ENCODE results near the gene PBX1. TPM values are rescaled to one million over a fixed set of nuclear protein-coding genes. Genes with fewer than 3 reads are reported as not detected.

Gene PBX1
- total and polyA plus RNA-seq, 4 donors: 81.7 to 118 (median 98.2) TPM

GRCh38 chr1:164682570-164682969, 123.6 kb downstream of the PBX1 start:
- H3K4me1 ChIP-seq (ENCODE audit: control insufficient read depth, insufficient read depth, low read length): no peaks in the 10 kb centered on the region
- DNase-seq (ENCODE audit: low read depth in 4 of 6, low spot score in 6 of 6): no peak
- no peak overlapping the region for H3K4me3 ChIP-seq (ENCODE audit: low read depth, low read length)
- H3K36me3 ChIP-seq (ENCODE audit: control insufficient read depth, insufficient read depth, low read length): no peaks in the 10 kb centered on the region
- WGBS (ENCODE audit: insufficient coverage): 96% methylated on average over 4 of the region's 6 CpGs
- H3K27me3 ChIP-seq (ENCODE audit: control insufficient read depth, insufficient read depth, low read length): no peaks in the 10 kb centered on the region
- no peak overlapping the region for H3K27ac ChIP-seq (ENCODE audit: low read depth, low read length)
- H3K9me3 ChIP-seq (ENCODE audit: control insufficient read depth, insufficient read depth, low read length): no peaks in the 10 kb centered on the region

DNA sequence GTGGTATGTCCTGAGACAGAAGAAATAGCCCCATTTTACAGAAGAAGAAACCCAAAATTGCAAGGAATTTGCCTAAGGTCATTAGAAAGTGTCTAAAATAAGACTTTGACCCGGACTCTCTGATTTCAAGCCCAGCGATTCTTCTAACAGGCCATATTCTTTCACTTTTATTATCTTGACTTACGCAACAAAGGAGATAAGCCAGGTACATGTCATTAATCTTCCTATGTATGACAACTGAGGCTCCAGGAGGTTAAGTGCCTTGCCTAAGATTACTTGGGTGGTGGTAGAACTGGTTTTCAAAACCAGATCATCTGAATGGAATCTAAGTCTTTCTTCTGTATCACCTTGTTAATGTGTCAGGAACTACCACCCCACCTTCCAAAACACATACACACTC, 124.3 kb downstream of the PBX1 start:
- H3K27me3 ChIP-seq (ENCODE audit: control insufficient read depth, insufficient read depth, low read length): no peaks in the 10 kb centered on the region
- WGBS (ENCODE audit: insufficient coverage): no CpG with 5 or more reads among the region's 3 CpGs
- H3K4me1 ChIP-seq (ENCODE audit: control insufficient read depth, insufficient read depth, low read length): no peaks in the 10 kb centered on the region
- no peaks in the 10 kb centered on the region for H3K9me3 ChIP-seq (ENCODE audit: control insufficient read depth, insufficient read depth, low read length)
- no peaks in the 10 kb centered on the region for H3K36me3 ChIP-seq (ENCODE audit: control insufficient read depth, insufficient read depth, low read length)
- no peak for DNase-seq (ENCODE audit: low read depth in 4 of 6, low spot score in 6 of 6)
- H3K4me3 ChIP-seq (ENCODE audit: low read depth, low read length): no peak overlapping the region
- no peak overlapping the region for H3K27ac ChIP-seq (ENCODE audit: low read depth, low read length)

GRCh38 chr1:164685266-164686035, 126.5 kb downstream of the PBX1 start:
- Histone ChIP-seq H3K4me3 (ENCODE audit: low read depth, low read length) (no peak overlapping the region), H3K27me3 (ENCODE audit: control insufficient read depth, insufficient read depth, low read length) (no peaks in the 10 kb centered on the region), H3K4me1 (ENCODE audit: control insufficient read depth, insufficient read depth, low read length) (peaks cover 6% of the 10 kb centered on the region), H3K36me3 (ENCODE audit: control insufficient read depth, insufficient read depth, low read length) (no peaks in the 10 kb centered on the region), H3K27ac (ENCODE audit: low read depth, low read length) (no peak overlapping the region), H3K9me3 (ENCODE audit: control insufficient read depth, insufficient read depth, low read length) (no peaks in the 10 kb centered on the region)
- no peak for DNase-seq (ENCODE audit: low read depth in 4 of 6, low spot score in 6 of 6)
- WGBS (ENCODE audit: insufficient coverage): 29% methylated on average over 1 of the region's 3 CpGs

- no peaks in the 10 kb centered on the region for H3K36me3 ChIP-seq (ENCODE audit: control insufficient read depth, insufficient read depth, low read length)
- H3K27ac ChIP-seq (ENCODE audit: low read depth, low read length): no peak overlapping the region
- H3K4me1 ChIP-seq (ENCODE audit: control insufficient read depth, insufficient read depth, low read length): peaks cover 6% of the 10 kb centered on the region
- WGBS (ENCODE audit: insufficient coverage): 78% methylated on average over 2 of the region's 4 CpGs
- no peak overlapping the region for H3K4me3 ChIP-seq (ENCODE audit: low read depth, low read length)
- no peak for DNase-seq (ENCODE audit: low read depth in 4 of 6, low spot score in 6 of 6)
- no peaks in the 10 kb centered on the region for H3K27me3 ChIP-seq (ENCODE audit: control insufficient read depth, insufficient read depth, low read length)
- H3K9me3 ChIP-seq (ENCODE audit: control insufficient read depth, insufficient read depth, low read length): no peaks in the 10 kb centered on the region
These were observed 128.8 kb downstream of the PBX1 start for GRCh38 chr1:164687777-164688176.

DNA sequence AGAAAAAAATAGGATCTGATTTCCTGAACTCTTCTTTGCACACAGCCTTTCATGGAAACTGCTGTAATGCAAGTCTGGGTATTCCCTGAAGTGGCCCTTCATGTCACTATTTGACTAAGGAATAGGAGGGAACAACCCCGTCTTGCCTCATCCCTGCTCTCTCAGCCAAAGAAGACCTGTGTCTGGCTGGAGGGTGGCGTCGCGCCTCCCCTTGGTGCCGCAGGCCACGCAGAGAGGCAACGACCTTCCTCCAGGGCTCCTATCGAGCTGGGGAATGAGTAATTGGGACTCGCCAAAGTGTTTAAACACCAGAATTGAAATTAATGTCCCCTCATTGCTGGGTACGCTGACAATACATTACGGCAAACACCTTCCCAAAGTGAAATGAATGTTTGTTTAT, 129.8 kb downstream of the PBX1 start:
- no peak overlapping the region for H3K27ac ChIP-seq (ENCODE audit: low read depth, low read length)
- DNase-seq (ENCODE audit: low read depth in 4 of 6, low spot score in 6 of 6): peak in 1 of 6 donors; percentile 35
- peaks cover 2% of the 10 kb centered on the region for H3K27me3 ChIP-seq (ENCODE audit: control insufficient read depth, insufficient read depth, low read length)
- H3K4me1 ChIP-seq (ENCODE audit: control insufficient read depth, insufficient read depth, low read length): peaks cover 6% of the 10 kb centered on the region
- no CpG with 5 or more reads among the region's 11 CpGs for WGBS (ENCODE audit: insufficient coverage)
- H3K4me3 ChIP-seq (ENCODE audit: low read depth, low read length): no peak overlapping the region
- no peaks in the 10 kb centered on the region for H3K9me3 ChIP-seq (ENCODE audit: control insufficient read depth, insufficient read depth, low read length)
- H3K36me3 ChIP-seq (ENCODE audit: control insufficient read depth, insufficient read depth, low read length): no peaks in the 10 kb centered on the region

- H3K27me3 ChIP-seq (ENCODE audit: control insufficient read depth, insufficient read depth, low read length): peaks cover 2% of the 10 kb centered on the region
- no peaks in the 10 kb centered on the region for H3K36me3 ChIP-seq (ENCODE audit: control insufficient read depth, insufficient read depth, low read length)
- DNase-seq (ENCODE audit: low read depth in 4 of 6, low spot score in 6 of 6): peak in 2 of 6 donors; percentile 73 to 87
- H3K4me3 ChIP-seq (ENCODE audit: low read depth, low read length): no peak overlapping the region
- no peaks in the 10 kb centered on the region for H3K9me3 ChIP-seq (ENCODE audit: control insufficient read depth, insufficient read depth, low read length)
- 25% methylated on average over 4 of the region's 13 CpGs for WGBS (ENCODE audit: insufficient coverage)
- no peak overlapping the region for H3K27ac ChIP-seq (ENCODE audit: low read depth, low read length)
- H3K4me1 ChIP-seq (ENCODE audit: control insufficient read depth, insufficient read depth, low read length): peaks cover 6% of the 10 kb centered on the region
These were observed 130.9 kb downstream of the PBX1 start for GRCh38 chr1:164689672-164690511.

DNA sequence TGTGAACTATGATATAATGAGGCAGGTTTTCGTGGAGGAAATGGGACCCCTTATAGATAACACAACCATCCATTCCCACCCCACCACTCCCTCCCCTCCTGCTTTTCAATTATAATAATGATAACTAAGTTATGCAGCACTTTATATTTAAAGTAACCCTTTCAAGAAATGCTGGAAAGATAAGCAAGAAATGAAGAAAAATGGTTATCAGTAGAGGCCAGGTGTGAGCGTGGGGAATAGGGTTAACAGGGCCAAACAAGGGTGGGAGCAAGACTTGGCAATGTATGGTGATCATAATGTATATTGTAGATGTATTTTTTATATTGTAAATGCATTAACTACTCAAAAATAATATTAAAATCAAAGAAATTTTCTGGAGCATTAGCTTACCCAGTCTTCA, 133.4 kb downstream of the PBX1 start:
- Histone ChIP-seq H3K27ac (ENCODE audit: low read depth, low read length) (no peak overlapping the region), H3K9me3 (ENCODE audit: control insufficient read depth, insufficient read depth, low read length) (no peaks in the 10 kb centered on the region), H3K4me3 (ENCODE audit: low read depth, low read length) (no peak overlapping the region), H3K27me3 (ENCODE audit: control insufficient read depth, insufficient read depth, low read length) (peaks cover 2% of the 10 kb centered on the region), H3K36me3 (ENCODE audit: control insufficient read depth, insufficient read depth, low read length) (no peaks in the 10 kb centered on the region), H3K4me1 (ENCODE audit: control insufficient read depth, insufficient read depth, low read length) (peaks cover 6% of the 10 kb centered on the region)
- no peak for DNase-seq (ENCODE audit: low read depth in 4 of 6, low spot score in 6 of 6)
- no CpG with 5 or more reads among the region's 2 CpGs for WGBS (ENCODE audit: insufficient coverage)

DNA sequence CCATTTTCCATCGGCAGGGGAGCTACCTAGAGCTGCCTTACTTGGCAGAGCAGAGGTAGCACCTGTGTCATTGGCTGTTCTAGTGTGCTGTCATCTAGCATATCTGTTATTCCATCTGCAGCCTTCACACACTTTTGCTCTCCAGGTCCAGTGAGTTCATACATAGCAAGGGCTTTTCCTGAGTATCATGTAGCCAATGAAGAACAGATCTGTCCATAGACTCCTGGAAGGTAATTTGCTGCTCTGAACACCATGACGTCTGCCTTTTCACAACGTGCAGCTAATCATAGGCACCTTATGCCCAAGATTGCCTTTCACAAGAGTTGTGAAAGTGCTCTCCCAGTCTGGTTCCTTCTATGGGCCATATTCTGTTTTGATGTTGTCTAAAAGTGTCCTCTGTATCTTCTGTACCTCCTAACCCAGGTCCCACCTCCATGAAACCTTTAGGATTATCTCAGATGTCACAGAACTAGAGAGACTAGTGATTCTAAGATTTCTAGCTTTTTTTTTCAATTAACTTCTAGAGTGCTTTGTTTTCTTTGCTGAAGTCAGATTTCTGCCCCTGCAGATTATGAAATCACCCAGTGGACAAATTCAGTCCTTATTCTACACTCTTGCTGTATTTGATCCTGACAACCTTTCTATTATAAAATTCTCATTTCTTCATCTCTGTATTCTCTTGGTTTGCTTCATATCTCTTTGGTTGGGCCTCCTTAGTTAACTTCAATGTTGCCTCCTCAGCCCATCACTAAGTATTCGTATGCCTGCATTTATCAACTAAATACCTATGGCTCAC, 134.8 kb downstream of the PBX1 start:
- DNase-seq (ENCODE audit: low read depth in 4 of 6, low spot score in 6 of 6): no peak
- WGBS (ENCODE audit: insufficient coverage): 97% methylated on average over 4 of the region's 4 CpGs
- Histone ChIP-seq H3K9me3 (ENCODE audit: control insufficient read depth, insufficient read depth, low read length) (no peaks in the 10 kb centered on the region), H3K27ac (ENCODE audit: low read depth, low read length) (no peak overlapping the region), H3K4me1 (ENCODE audit: control insufficient read depth, insufficient read depth, low read length) (peaks cover 6% of the 10 kb centered on the region), H3K36me3 (ENCODE audit: control insufficient read depth, insufficient read depth, low read length) (no peaks in the 10 kb centered on the region), H3K27me3 (ENCODE audit: control insufficient read depth, insufficient read depth, low read length) (peaks cover 2% of the 10 kb centered on the region), H3K4me3 (ENCODE audit: low read depth, low read length) (no peak overlapping the region)

DNA sequence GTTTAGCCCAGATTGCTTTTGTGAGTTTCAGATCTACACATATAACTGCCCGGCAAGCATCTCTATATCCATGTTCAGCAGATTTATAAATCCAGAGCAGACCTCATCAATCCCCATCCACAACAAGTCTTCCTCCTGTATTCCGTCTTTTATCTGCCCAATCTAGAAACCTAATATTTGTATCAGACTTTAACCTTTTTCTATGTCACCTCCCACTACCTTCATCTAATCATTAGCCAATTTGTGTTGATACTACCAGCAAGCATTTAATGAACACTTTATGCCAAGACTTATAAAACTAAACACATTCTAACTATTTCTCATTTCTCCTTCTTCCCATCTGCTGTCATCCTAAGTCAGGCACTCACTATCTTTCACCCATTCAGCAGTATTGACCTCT, 135.5 kb downstream of the PBX1 start:
- Histone ChIP-seq H3K4me1 (ENCODE audit: control insufficient read depth, insufficient read depth, low read length) (peaks cover 6% of the 10 kb centered on the region), H3K9me3 (ENCODE audit: control insufficient read depth, insufficient read depth, low read length) (no peaks in the 10 kb centered on the region), H3K27me3 (ENCODE audit: control insufficient read depth, insufficient read depth, low read length) (peaks cover 2% of the 10 kb centered on the region), H3K36me3 (ENCODE audit: control insufficient read depth, insufficient read depth, low read length) (no peaks in the 10 kb centered on the region), H3K27ac (ENCODE audit: low read depth, low read length) (no peak overlapping the region), H3K4me3 (ENCODE audit: low read depth, low read length) (no peak overlapping the region)
- no peak for DNase-seq (ENCODE audit: low read depth in 4 of 6, low spot score in 6 of 6)
- WGBS (ENCODE audit: insufficient coverage): 100% methylated on average over 2 of the region's 2 CpGs

Measured in spinal cord (tissue), 10 donors.